Measurements from ENCODE around the gene CLEC16A. TPM values are rescaled to one million over a fixed set of nuclear protein-coding genes. Genes with fewer than 3 reads are reported as not detected.

The CLEC16A gene
- total RNA-seq, 1 donor from 2014 or later = 7.8 TPM

DNA sequence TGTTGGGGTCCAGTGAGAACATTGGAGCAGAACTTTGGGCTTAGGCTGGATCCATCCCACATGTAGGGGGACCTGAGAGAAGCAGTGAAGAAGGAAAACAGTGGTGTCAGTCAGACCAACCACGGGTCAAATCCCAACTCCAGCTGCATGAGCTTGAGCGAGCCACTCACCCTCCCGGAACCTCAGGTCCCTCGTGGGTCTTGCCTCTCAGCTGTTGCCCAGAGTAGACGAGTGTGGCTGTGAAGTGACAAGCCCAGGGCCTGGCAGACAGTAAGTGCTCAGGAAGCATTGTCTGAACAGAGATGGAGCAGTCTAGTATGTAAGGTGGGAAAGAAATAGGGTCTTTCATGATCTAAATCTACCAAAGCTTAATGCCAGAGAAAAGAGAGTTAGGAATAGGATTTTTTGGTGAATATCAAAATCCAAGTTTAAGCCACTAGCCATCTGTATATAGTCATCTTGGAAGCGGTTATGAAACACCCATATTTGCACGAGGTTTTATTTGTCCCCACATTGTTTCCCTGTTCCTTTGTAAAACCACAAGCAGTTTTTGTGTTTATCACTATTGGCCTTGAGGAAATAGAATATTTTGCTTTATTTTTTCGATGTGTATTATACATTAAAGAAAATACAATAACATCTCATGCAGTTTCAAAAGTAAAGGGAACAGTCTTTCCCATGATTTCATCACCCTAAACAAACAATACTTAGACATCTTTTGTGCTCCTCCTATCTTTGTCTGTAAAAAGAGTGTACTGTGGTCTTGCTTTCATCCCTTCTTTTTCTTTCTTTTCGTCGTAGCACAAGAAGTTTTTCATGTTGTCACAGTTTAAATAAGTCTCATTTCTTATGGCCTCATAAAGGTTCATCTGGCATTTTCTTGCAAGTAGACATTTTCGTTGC lies 112.0 kb downstream of the CLEC16A start:
- H3K9me3 Mint-ChIP-seq = no peaks in the 10 kb centered on the region
- no peak overlapping the region for H2AFZ ChIP-seq (replicated peaks)
- no peak overlapping the region for H3K9ac ChIP-seq
- no peaks in the 10 kb centered on the region for H3K27me3 Mint-ChIP-seq (ENCODE audit: insufficient read depth, low read depth)
- peaks cover 4% of the 10 kb centered on the region for H3K4me1 Mint-ChIP-seq
- peak overlapping the region; percentile 53 for H3K27ac Mint-ChIP-seq
- no peak overlapping the region for H3K27ac ChIP-seq
- H3K9me3 ChIP-seq (ENCODE audit: low read depth) = no peaks in the 10 kb centered on the region
- no peak overlapping the region for H3K4me3 Mint-ChIP-seq
- H3K36me3 Mint-ChIP-seq = peaks cover 5% of the 10 kb centered on the region
- no peak overlapping the region for H3K4me2 ChIP-seq
- no peaks in the 10 kb centered on the region for H3F3A ChIP-seq (ENCODE audit: low read depth)
- H3K79me2 ChIP-seq (ENCODE audit: low read depth) = no peaks in the 10 kb centered on the region
- TF ChIP-seq EZH2 (IDR thresholded peaks at IDR 0.05) (no peak), EZH2phosphoT487 (IDR thresholded peaks at IDR 0.05) (no peak), CTCF (IDR thresholded peaks at IDR 0.05) (no peak)
- H4K20me1 ChIP-seq (ENCODE audit: low read depth) = no peaks in the 10 kb centered on the region
- no peak overlapping the region for H3K4me3 ChIP-seq
- no peak for DNase-seq (ENCODE audit: low spot score)
- H3K4me1 ChIP-seq = no peaks in the 10 kb centered on the region
- no peaks in the 10 kb centered on the region for H3K27me3 ChIP-seq
- H3K36me3 ChIP-seq = no peaks in the 10 kb centered on the region

GRCh38 chr16:11056993-11057649 lies 112.8 kb downstream of the CLEC16A start:
- DNase-seq (ENCODE audit: low spot score) = no peak

DNA sequence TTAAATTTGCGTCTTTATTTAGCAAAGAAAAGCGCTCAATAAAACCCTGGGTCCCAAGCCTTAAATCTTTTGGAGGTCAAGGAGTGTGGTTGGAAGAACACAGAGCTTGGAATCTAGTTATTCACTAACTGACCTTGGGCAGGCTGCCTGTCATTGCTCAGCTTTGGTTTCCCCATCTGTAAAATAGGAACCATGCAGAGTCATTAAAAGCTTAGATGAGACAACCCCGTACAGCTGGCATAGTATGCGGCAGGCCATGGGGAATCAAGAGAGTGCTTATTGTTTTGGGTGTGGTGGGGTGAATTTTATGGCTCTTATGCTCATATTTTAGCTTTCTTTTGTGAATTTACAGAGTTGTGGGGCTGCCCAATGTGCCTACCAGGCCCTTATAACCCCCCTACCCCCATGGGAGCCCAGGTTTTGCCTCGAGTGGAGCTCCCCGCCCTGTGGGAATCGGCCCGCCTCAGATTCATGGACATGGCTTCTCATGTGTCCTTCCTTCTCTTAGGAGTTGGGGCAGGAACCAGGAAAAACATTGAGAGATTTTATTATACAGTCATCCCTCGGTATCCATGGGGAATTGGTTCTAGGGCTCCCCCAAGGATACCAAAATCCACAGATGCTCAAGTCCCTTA lies 113.5 kb downstream of the CLEC16A start:
- no peak for TF ChIP-seq EZH2phosphoT487 (IDR thresholded peaks at IDR 0.05)
- no peaks in the 10 kb centered on the region for H3K9me3 Mint-ChIP-seq
- no peak overlapping the region for H3K27ac ChIP-seq
- H3K4me3 ChIP-seq = no peak overlapping the region
- no peaks in the 10 kb centered on the region for H3K4me1 ChIP-seq
- no peak overlapping the region for H3K9ac ChIP-seq
- H3K4me2 ChIP-seq = no peak overlapping the region
- H2AFZ ChIP-seq (replicated peaks) = no peak overlapping the region
- no peaks in the 10 kb centered on the region for H3K27me3 ChIP-seq
- peaks cover 11% of the 10 kb centered on the region for H3K4me1 Mint-ChIP-seq
- no peaks in the 10 kb centered on the region for H3K79me2 ChIP-seq (ENCODE audit: low read depth)
- no peak for DNase-seq (ENCODE audit: low spot score)
- H4K20me1 ChIP-seq (ENCODE audit: low read depth) = no peaks in the 10 kb centered on the region
- H3K36me3 Mint-ChIP-seq = peaks cover 5% of the 10 kb centered on the region
- no peak overlapping the region for H3K4me3 Mint-ChIP-seq
- no peaks in the 10 kb centered on the region for H3K27me3 Mint-ChIP-seq (ENCODE audit: insufficient read depth, low read depth)
- no peak overlapping the region for H3K27ac Mint-ChIP-seq
- H3K9me3 ChIP-seq (ENCODE audit: low read depth) = no peaks in the 10 kb centered on the region
- no peaks in the 10 kb centered on the region for H3K36me3 ChIP-seq
- no peaks in the 10 kb centered on the region for H3F3A ChIP-seq (ENCODE audit: low read depth)

More at GRCh38 chr16:11056993-11057649, 112.8 kb downstream of the CLEC16A start:
- Mint-ChIP-seq H3K4me3 (no peak overlapping the region), H3K27ac (no peak overlapping the region), H3K9me3 (no peaks in the 10 kb centered on the region), H3K27me3 (ENCODE audit: insufficient read depth, low read depth) (no peaks in the 10 kb centered on the region), H3K4me1 (peaks cover 6% of the 10 kb centered on the region), H3K36me3 (peaks cover 5% of the 10 kb centered on the region)
- H3K9ac ChIP-seq = no peak overlapping the region
- no peaks in the 10 kb centered on the region for H4K20me1 ChIP-seq (ENCODE audit: low read depth)
- H3K27ac ChIP-seq = no peak overlapping the region
- no peaks in the 10 kb centered on the region for H3K9me3 ChIP-seq (ENCODE audit: low read depth)
- H2AFZ ChIP-seq (replicated peaks) = no peak overlapping the region
- H3K4me1 ChIP-seq = no peaks in the 10 kb centered on the region
- no peak overlapping the region for H3K4me3 ChIP-seq
- TF ChIP-seq CTCF (IDR thresholded peaks at IDR 0.05) (no peak), EZH2 (IDR thresholded peaks at IDR 0.05) (no peak), EZH2phosphoT487 (IDR thresholded peaks at IDR 0.05) (no peak)
- no peaks in the 10 kb centered on the region for H3F3A ChIP-seq (ENCODE audit: low read depth)
- H3K36me3 ChIP-seq = no peaks in the 10 kb centered on the region
- no peaks in the 10 kb centered on the region for H3K27me3 ChIP-seq
- H3K79me2 ChIP-seq (ENCODE audit: low read depth) = no peaks in the 10 kb centered on the region
- no peak overlapping the region for H3K4me2 ChIP-seq
